Activated CD4-positive, alpha-beta T cell treated with anti-CD3 and anti-CD28 coated beads, Interleukin-2, amount 10 ng/mL, durations not matched to agents 24 days and 14 days (primary cell): ENCODE measurements around the gene DYSF. TPM values are rescaled to one million over a fixed set of nuclear protein-coding genes. Genes with fewer than 3 reads are reported as not detected.
"Not testable (repeated sequence)": the region's sequence is repeated elsewhere in the genome, so short reads cannot be mapped to it uniquely, and the experiment has no call there.

Experiments used
- DNase-seq: peaks from one replicate; pipeline ENCODE4 v3.0.0; 2022
- H3K27ac Mint-ChIP-seq: one replicate; pipeline ENCODE4 v1.8.0; 2022; ENCODE audit warnings: mild to moderate bottlenecking, mixed read lengths
- H3K27me3 Mint-ChIP-seq: one replicate; pipeline ENCODE4 v1.8.0; 2022; ENCODE audit warnings: mixed read lengths
- H3K36me3 Mint-ChIP-seq: one replicate; pipeline ENCODE4 v1.8.0; 2022; ENCODE audit warnings: low read depth, mild to moderate bottlenecking, mixed read lengths
- H3K4me1 Mint-ChIP-seq: one replicate; pipeline ENCODE4 v1.8.0; 2021; ENCODE audit warnings: mixed read lengths
- H3K4me3 Mint-ChIP-seq: one replicate; pipeline ENCODE4 v1.8.0; 2022; ENCODE audit warnings: mild to moderate bottlenecking, moderate library complexity, mixed read lengths
- H3K9me3 Mint-ChIP-seq: one replicate; pipeline ENCODE4 v1.8.0; 2021; ENCODE audit warnings: mixed read lengths
- intact Hi-C: fragments of 100-400 bp; cut with micrococcal nuclease; formaldehyde crosslinking; loops from one replicate; pipeline ENCODE4 v1.15.1; 2023
- total RNA-seq: library from RNA; stranded (reverse); gene quantifications from 2 replicates; pipeline ENCODE4 v1.2.3, GENCODE V29; 2022

Gene DYSF
- total RNA-seq, 1 donor from 2014 or later = not detected

GRCh38 chr2:71491551-71491950, 38.2 kb downstream of the DYSF start:
- H3K4me3 Mint-ChIP-seq, H3K27ac Mint-ChIP-seq, DNase-seq, H3K4me1 Mint-ChIP-seq, H3K36me3 Mint-ChIP-seq, intact Hi-C loops, H3K9me3 Mint-ChIP-seq, H3K27me3 Mint-ChIP-seq: not testable (repeated sequence)

- H3K27ac Mint-ChIP-seq = no peak overlapping the region
- peaks cover 5% of the 10 kb centered on the region for H3K27me3 Mint-ChIP-seq
- intact Hi-C loops = no loop called here
- no peaks in the 10 kb centered on the region for H3K9me3 Mint-ChIP-seq
- no peak for DNase-seq
- H3K4me3 Mint-ChIP-seq = no peak overlapping the region
- no peaks in the 10 kb centered on the region for H3K36me3 Mint-ChIP-seq
- H3K4me1 Mint-ChIP-seq = no peaks in the 10 kb centered on the region
Measured at GRCh38 chr2:71492112-71492511, 38.8 kb downstream of the DYSF start.

GRCh38 chr2:71494091-71494490, 40.7 kb downstream of the DYSF start:
- Mint-ChIP-seq H3K4me1 (no peaks in the 10 kb centered on the region), H3K4me3 (no peak overlapping the region), H3K27ac (no peak overlapping the region), H3K27me3 (peaks cover under 1% of the 10 kb centered on the region), H3K36me3 (no peaks in the 10 kb centered on the region), H3K9me3 (no peaks in the 10 kb centered on the region)
- DNase-seq = no peak
- intact Hi-C loops = no loop called here

GRCh38 chr2:71494523-71495155, 41.3 kb downstream of the DYSF start:
- intact Hi-C loops = no loop called here
- Mint-ChIP-seq H3K27me3 (no peaks in the 10 kb centered on the region), H3K9me3 (no peaks in the 10 kb centered on the region), H3K36me3 (no peaks in the 10 kb centered on the region), H3K4me3 (no peak overlapping the region), H3K27ac (no peak overlapping the region), H3K4me1 (no peaks in the 10 kb centered on the region)
- no peak for DNase-seq

- H3K27me3 Mint-ChIP-seq = no peaks in the 10 kb centered on the region
- no peak overlapping the region for H3K4me3 Mint-ChIP-seq
- H3K4me1 Mint-ChIP-seq = no peaks in the 10 kb centered on the region
- H3K27ac Mint-ChIP-seq = no peak overlapping the region
- intact Hi-C loops = no loop called here
- no peaks in the 10 kb centered on the region for H3K36me3 Mint-ChIP-seq
- DNase-seq = no peak
- H3K9me3 Mint-ChIP-seq = no peaks in the 10 kb centered on the region
Measured at GRCh38 chr2:71496156-71496770, 42.9 kb downstream of the DYSF start.

- no peaks in the 10 kb centered on the region for H3K4me1 Mint-ChIP-seq
- DNase-seq = no peak
- no peaks in the 10 kb centered on the region for H3K36me3 Mint-ChIP-seq
- no peak overlapping the region for H3K4me3 Mint-ChIP-seq
- no peak overlapping the region for H3K27ac Mint-ChIP-seq
- H3K27me3 Mint-ChIP-seq = no peaks in the 10 kb centered on the region
- H3K9me3 Mint-ChIP-seq = no peaks in the 10 kb centered on the region
- intact Hi-C loops = no loop called here
Measured at GRCh38 chr2:71498261-71498701, 44.9 kb downstream of the DYSF start.

GRCh38 chr2:71499691-71500090, 46.3 kb downstream of the DYSF start:
- DNase-seq = no peak
- no peaks in the 10 kb centered on the region for H3K9me3 Mint-ChIP-seq
- no peaks in the 10 kb centered on the region for H3K36me3 Mint-ChIP-seq
- H3K4me3 Mint-ChIP-seq = no peak overlapping the region
- H3K4me1 Mint-ChIP-seq = no peaks in the 10 kb centered on the region
- H3K27me3 Mint-ChIP-seq = no peaks in the 10 kb centered on the region
- intact Hi-C loops = loop anchor here (10.0 kb wide), 1 partner anchor 345 kb away; no protein-coding TSS in a partner anchor
- H3K27ac Mint-ChIP-seq = no peak overlapping the region

- Mint-ChIP-seq H3K4me3 (no peak overlapping the region), H3K9me3 (no peaks in the 10 kb centered on the region), H3K36me3 (no peaks in the 10 kb centered on the region), H3K27ac (no peak overlapping the region), H3K4me1 (no peaks in the 10 kb centered on the region), H3K27me3 (no peaks in the 10 kb centered on the region)
- intact Hi-C loops = loop anchor here (10.0 kb wide), 1 partner anchor 346 kb away; no protein-coding TSS in a partner anchor
- DNase-seq = no peak
Measured at GRCh38 chr2:71500426-71501079, 47.2 kb downstream of the DYSF start.

GRCh38 chr2:71502941-71503738, 49.8 kb downstream of the DYSF start:
- H3K4me3 Mint-ChIP-seq = no peak overlapping the region
- no peak for DNase-seq
- H3K27me3 Mint-ChIP-seq = no peaks in the 10 kb centered on the region
- intact Hi-C loops = loop anchor here (10.0 kb wide), 1 partner anchor 348 kb away; no protein-coding TSS in a partner anchor
- no peaks in the 10 kb centered on the region for H3K36me3 Mint-ChIP-seq
- H3K9me3 Mint-ChIP-seq = no peaks in the 10 kb centered on the region
- H3K27ac Mint-ChIP-seq = no peak overlapping the region
- no peaks in the 10 kb centered on the region for H3K4me1 Mint-ChIP-seq

- H3K27ac Mint-ChIP-seq = no peak overlapping the region
- H3K4me3 Mint-ChIP-seq = no peak overlapping the region
- H3K27me3 Mint-ChIP-seq = no peaks in the 10 kb centered on the region
- no peaks in the 10 kb centered on the region for H3K4me1 Mint-ChIP-seq
- no peaks in the 10 kb centered on the region for H3K36me3 Mint-ChIP-seq
- H3K9me3 Mint-ChIP-seq = no peaks in the 10 kb centered on the region
- intact Hi-C loops = loop anchor here (10.0 kb wide), 1 partner anchor 349 kb away; no protein-coding TSS in a partner anchor
- no peak for DNase-seq
Measured at GRCh38 chr2:71503837-71504236, 50.5 kb downstream of the DYSF start.

GRCh38 chr2:71504611-71505010, 51.2 kb downstream of the DYSF start:
- no peak for DNase-seq
- Mint-ChIP-seq H3K36me3 (no peaks in the 10 kb centered on the region), H3K9me3 (no peaks in the 10 kb centered on the region), H3K27me3 (no peaks in the 10 kb centered on the region), H3K27ac (no peak overlapping the region), H3K4me3 (no peak overlapping the region), H3K4me1 (no peaks in the 10 kb centered on the region)
- intact Hi-C loops = loop anchor here (10.0 kb wide), 1 partner anchor 350 kb away; no protein-coding TSS in a partner anchor

GRCh38 chr2:71505086-71505769, 51.9 kb downstream of the DYSF start:
- Mint-ChIP-seq H3K27me3 (peaks cover 2% of the 10 kb centered on the region), H3K36me3 (no peaks in the 10 kb centered on the region), H3K4me3 (no peak overlapping the region), H3K4me1 (peaks cover 2% of the 10 kb centered on the region), H3K9me3 (no peaks in the 10 kb centered on the region), H3K27ac (no peak overlapping the region)
- intact Hi-C loops = loop anchor here (10.0 kb wide), 1 partner anchor 350 kb away; no protein-coding TSS in a partner anchor
- no peak for DNase-seq

- Mint-ChIP-seq H3K27ac (no peak overlapping the region), H3K27me3 (peaks cover 2% of the 10 kb centered on the region), H3K4me1 (peaks cover 2% of the 10 kb centered on the region), H3K36me3 (no peaks in the 10 kb centered on the region), H3K9me3 (no peaks in the 10 kb centered on the region), H3K4me3 (no peak overlapping the region)
- no peak for DNase-seq
- intact Hi-C loops = loop anchor here (10.0 kb wide), 1 partner anchor 351 kb away; no protein-coding TSS in a partner anchor
Measured at GRCh38 chr2:71505770-71506140, 52.4 kb downstream of the DYSF start.
